Vagina (tissue), 2 donors: ENCODE data around the gene NSMCE1. TPM values are rescaled to one million over a fixed set of nuclear protein-coding genes. Genes with fewer than 3 reads are reported as not detected.

Source experiments
- DNase-seq, 2 donors: peaks; one replicate each; pipeline ENCODE4 v3.0.0-alpha.2; 2017; ENCODE audit errors: extremely low spot score in 2 of 2
- H3K27ac ChIP-seq: fragments of 200-600 bp; sonication (generic); one replicate; pipeline ENCODE4 v1.5.1; 2019
- H3K27me3 ChIP-seq: fragments of 200-600 bp; sonication (generic); one replicate; pipeline ENCODE4 v1.5.1; 2019
- H3K36me3 ChIP-seq, 2 donors: fragments of 200-600 bp; sonication (generic); one replicate each; pipeline ENCODE4 v1.5.1; 2017 to 2019
- H3K4me1 ChIP-seq: fragments of 200-600 bp; sonication (generic); one replicate; pipeline ENCODE4 v1.5.1; 2019
- H3K4me3 ChIP-seq, 2 donors: fragments of 200-600 bp; sonication (generic); 1 replicate in 1 of 2; 2 replicates in 1 of 2; pipeline ENCODE4 v1.5.1; 2016 to 2019
- H3K9me3 ChIP-seq: fragments of 200-600 bp; sonication (generic); one replicate; pipeline ENCODE4 v1.5.1; 2019
- POLR2A ChIP-seq, 2 donors: fragments of 450-650 bp; IDR thresholded peaks; one replicate each; pipeline ENCODE4 v1.6.1; 2017; ENCODE audit warnings: antibody characterized with exemption in 2 of 2, mild to moderate bottlenecking in 2 of 2, moderate library complexity in 2 of 2
- POLR2AphosphoS5 ChIP-seq, 2 donors: sonication (generic); formaldehyde crosslinking; IDR thresholded peaks; one replicate each; pipeline ENCODE4 v1.9.0; 2017; ENCODE audit warnings: antibody characterized with exemption in 2 of 2, mild to moderate bottlenecking in 2 of 2, low read depth in 1 of 2; ENCODE audit not compliant: insufficient read depth in 1 of 2
- intact Hi-C: fragments of 100-400 bp; cut with DNase I; formaldehyde crosslinking; loops from one replicate; pipeline ENCODE4 v1.15.1; 2023
- total RNA-seq: library from RNA; depleted of rRNA; stranded (reverse); fragments of >200 nt; gene quantifications from one replicate; pipeline ENCODE4 v1.2.3, GENCODE V29; 2016
- TF ChIP-seq, protein P1 (sequence below), 3 experiments: fragments of 450-650 bp in 2 of 3; fragments of 200-600 bp in 1 of 3; sonication (generic) in 1 of 3; IDR thresholded peaks; one replicate each; pipeline ENCODE4 v1.5.1; 2017 to 2019; ENCODE audit warnings: antibody characterized with exemption in 3 of 3, mild to moderate bottlenecking in 2 of 3, moderate library complexity in 2 of 3

Gene NSMCE1
- total RNA-seq, 1 donor from 2014 or later: 24.6 TPM

DNA sequence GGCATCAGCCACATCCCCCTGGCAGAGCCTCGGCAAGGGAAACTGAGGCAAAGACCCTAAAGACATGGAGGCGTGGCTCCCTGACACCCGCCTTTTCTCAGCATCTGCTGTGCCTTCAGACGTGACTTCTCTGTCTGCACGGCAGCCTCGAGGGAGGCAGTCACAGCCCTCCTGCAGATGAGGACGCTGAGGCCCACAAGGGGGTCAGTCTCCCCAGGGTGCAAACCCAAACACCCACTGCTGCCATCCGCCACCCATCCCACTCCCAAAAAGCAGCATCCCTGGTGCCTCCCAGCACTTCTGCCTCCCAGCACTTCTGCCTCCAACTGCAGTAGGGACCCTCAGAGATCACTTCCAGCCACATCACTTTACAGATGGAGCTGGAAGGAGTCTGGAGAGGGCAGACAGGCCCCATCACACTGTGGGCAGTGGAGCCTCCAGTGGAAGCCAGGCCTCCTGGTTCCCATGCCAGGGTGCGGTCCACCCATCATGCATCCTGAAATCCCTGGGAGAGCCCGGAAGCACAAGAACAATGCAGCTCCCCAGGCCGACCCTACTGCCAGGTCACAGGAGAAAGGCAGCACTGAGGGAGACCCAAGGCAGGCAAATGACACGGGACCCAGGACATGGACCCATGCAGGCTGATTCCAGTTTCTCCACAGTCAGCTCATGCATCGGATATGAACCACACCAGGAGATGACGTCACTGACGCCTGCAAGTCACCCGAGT, 41.4 kb downstream of the NSMCE1 start:
- no peak overlapping the region for H3K4me3 ChIP-seq
- no peaks in the 10 kb centered on the region for H3K9me3 ChIP-seq
- no peak for DNase-seq
- H3K27ac ChIP-seq: no peak overlapping the region
- peaks cover 0 to 13% of the 10 kb centered on the region in 2 donors for H3K36me3 ChIP-seq
- H3K4me1 ChIP-seq: peaks cover 13% of the 10 kb centered on the region
- no peaks in the 10 kb centered on the region for H3K27me3 ChIP-seq
- intact Hi-C loops: no loop called here
- TF ChIP-seq, protein P1, sequence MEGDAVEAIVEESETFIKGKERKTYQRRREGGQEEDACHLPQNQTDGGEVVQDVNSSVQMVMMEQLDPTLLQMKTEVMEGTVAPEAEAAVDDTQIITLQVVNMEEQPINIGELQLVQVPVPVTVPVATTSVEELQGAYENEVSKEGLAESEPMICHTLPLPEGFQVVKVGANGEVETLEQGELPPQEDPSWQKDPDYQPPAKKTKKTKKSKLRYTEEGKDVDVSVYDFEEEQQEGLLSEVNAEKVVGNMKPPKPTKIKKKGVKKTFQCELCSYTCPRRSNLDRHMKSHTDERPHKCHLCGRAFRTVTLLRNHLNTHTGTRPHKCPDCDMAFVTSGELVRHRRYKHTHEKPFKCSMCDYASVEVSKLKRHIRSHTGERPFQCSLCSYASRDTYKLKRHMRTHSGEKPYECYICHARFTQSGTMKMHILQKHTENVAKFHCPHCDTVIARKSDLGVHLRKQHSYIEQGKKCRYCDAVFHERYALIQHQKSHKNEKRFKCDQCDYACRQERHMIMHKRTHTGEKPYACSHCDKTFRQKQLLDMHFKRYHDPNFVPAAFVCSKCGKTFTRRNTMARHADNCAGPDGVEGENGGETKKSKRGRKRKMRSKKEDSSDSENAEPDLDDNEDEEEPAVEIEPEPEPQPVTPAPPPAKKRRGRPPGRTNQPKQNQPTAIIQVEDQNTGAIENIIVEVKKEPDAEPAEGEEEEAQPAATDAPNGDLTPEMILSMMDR (IDR thresholded peaks at IDR 0.05): no peak
- TF ChIP-seq POLR2A (IDR thresholded peaks at IDR 0.05) (no peak), POLR2AphosphoS5 (IDR thresholded peaks at IDR 0.05; ENCODE audit: insufficient read depth in 1 of 2, low read depth in 1 of 2) (no peak)

DNA sequence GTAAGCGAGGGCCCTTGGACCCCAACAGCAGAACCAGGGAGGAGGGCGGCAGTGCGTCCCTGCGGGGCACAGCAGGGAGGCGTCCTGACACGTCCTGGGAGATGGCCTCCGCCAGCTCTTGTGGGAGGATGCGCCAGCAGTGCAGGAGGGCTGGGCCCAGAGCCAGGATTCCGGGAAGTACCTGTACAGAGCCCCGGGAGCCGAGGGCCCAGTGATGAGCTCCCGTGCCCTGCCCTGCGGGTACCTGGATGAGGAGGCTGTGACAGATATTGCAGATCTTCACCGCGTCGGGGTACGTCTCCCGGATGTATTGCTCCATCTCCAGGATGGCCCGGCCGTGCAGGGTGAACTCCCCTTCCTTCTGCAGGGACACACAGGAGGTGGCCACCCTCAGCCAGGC, 42.1 kb downstream of the NSMCE1 start:
- Histone ChIP-seq H3K4me1 (peaks cover 17% of the 10 kb centered on the region), H3K27ac (no peak overlapping the region)

DNA sequence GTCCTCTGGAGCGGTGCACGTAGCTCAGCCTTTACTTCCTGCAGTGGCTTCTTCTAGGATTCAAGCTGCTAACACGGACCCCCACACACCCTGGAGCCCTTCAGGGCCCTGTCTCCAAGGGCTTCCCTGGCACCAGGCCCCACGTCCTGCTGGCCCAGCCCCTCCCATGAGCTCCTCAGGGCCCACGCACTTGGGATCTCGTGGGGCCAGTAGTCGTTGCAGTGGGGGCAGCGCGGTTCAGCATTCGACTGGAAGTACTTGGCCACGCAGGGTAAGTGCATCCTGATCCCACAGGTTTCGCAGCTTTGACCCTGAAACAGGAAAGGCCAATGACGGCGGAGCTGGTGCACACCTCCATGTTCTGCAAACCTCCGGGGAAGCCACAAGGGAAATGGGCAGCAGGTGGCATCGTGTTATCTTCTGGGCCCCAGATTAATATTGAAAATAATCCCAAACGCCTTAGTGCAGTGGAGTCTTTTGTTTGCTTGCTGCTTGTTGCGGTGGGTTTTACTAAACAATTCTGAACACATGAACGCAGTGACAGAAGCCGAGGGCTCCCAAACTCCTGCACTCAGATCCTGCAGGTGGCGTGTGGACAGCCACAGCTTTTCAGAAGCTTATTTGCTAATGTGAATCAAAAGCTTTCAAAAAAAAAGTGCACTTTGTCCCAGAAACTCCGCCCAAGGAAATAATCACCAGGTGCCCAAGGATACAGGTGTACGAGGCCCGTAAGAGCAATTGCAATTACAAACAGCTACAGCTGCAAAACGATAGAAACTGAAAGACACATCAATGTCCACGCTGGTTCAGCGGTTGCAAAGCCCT, 42.8 kb downstream of the NSMCE1 start:
- no peak for DNase-seq
- H3K27ac ChIP-seq: no peak overlapping the region
- intact Hi-C loops: no loop called here
- TF ChIP-seq POLR2A (IDR thresholded peaks at IDR 0.05) (no peak), POLR2AphosphoS5 (IDR thresholded peaks at IDR 0.05; ENCODE audit: insufficient read depth in 1 of 2, low read depth in 1 of 2) (no peak)
- TF ChIP-seq, protein P1 (IDR thresholded peaks at IDR 0.05): no peak
- H3K9me3 ChIP-seq: no peaks in the 10 kb centered on the region
- H3K27me3 ChIP-seq: no peaks in the 10 kb centered on the region
- peaks cover 17% of the 10 kb centered on the region for H3K4me1 ChIP-seq
- no peak overlapping the region for H3K4me3 ChIP-seq
- H3K36me3 ChIP-seq: peaks cover 0 to 5% of the 10 kb centered on the region in 2 donors

More for the DNA sequence above, 42.1 kb downstream of the NSMCE1 start:
- H3K4me3 ChIP-seq: no peak overlapping the region
- DNase-seq: no peak
- H3K27me3 ChIP-seq: no peaks in the 10 kb centered on the region
- H3K9me3 ChIP-seq: no peaks in the 10 kb centered on the region
- intact Hi-C loops: no loop called here
- TF ChIP-seq POLR2AphosphoS5 (IDR thresholded peaks at IDR 0.05; ENCODE audit: insufficient read depth in 1 of 2, low read depth in 1 of 2) (no peak), POLR2A (IDR thresholded peaks at IDR 0.05) (no peak)
- TF ChIP-seq, protein P1 (IDR thresholded peaks at IDR 0.05): no peak
- H3K36me3 ChIP-seq: peaks cover 0 to 7% of the 10 kb centered on the region in 2 donors

DNA sequence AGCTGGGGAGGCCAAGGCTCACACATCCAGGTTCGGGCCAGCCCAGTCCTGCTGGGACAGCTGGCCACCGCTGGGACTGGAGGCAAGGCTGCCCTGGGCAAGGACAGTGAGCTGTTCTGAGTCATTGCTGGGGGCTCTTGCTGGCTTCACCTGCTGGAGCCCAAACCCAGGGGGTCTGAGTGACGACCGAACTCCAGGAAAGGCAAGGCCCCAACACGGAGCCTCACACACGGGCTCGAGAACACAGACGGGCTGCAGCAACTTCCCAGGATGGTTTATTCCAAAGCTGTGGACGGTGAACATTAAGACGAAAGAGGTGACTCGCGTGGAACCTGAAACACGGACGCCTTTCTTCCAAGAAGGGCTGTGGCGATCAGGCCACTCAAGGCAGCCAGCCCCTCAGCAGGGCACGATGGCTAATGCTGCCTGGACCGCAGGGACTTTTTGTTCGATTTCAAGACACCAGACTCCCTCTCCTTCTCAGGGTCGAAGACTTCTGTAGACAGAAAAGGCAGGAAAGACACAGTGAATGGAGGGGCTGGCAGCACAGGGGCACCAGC, 43.8 kb downstream of the NSMCE1 start:
- no peaks in the 10 kb centered on the region for H3K27me3 ChIP-seq
- peaks cover 17% of the 10 kb centered on the region for H3K4me1 ChIP-seq
- no peaks in the 10 kb centered on the region for H3K9me3 ChIP-seq
- intact Hi-C loops: no loop called here
- no peak for DNase-seq
- H3K36me3 ChIP-seq: no peaks in the 10 kb centered on the region
- TF ChIP-seq POLR2AphosphoS5 (IDR thresholded peaks at IDR 0.05; ENCODE audit: insufficient read depth in 1 of 2, low read depth in 1 of 2): no peak
- TF ChIP-seq POLR2A (IDR thresholded peaks at IDR 0.05): no peak
- TF ChIP-seq, protein P1 (IDR thresholded peaks at IDR 0.05): no peak
- H3K27ac ChIP-seq: no peak overlapping the region
- no peak overlapping the region for H3K4me3 ChIP-seq
